GM21381 (cell line): ENCODE data around the gene AGTR2.
"Not testable (repeated sequence)": the region's sequence is repeated elsewhere in the genome, so short reads cannot be mapped to it uniquely, and the experiment has no call there.

Experiments
- ATAC-seq: cut with Tn5 transposase; IDR thresholded peaks from one replicate; pipeline ENCODE4 v1.9.1; 2021; ENCODE audit warnings: mild to moderate bottlenecking, moderate library complexity; ENCODE audit not compliant: unreplicated experiment

AGTR2 gene, protein sequence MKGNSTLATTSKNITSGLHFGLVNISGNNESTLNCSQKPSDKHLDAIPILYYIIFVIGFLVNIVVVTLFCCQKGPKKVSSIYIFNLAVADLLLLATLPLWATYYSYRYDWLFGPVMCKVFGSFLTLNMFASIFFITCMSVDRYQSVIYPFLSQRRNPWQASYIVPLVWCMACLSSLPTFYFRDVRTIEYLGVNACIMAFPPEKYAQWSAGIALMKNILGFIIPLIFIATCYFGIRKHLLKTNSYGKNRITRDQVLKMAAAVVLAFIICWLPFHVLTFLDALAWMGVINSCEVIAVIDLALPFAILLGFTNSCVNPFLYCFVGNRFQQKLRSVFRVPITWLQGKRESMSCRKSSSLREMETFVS

DNA sequence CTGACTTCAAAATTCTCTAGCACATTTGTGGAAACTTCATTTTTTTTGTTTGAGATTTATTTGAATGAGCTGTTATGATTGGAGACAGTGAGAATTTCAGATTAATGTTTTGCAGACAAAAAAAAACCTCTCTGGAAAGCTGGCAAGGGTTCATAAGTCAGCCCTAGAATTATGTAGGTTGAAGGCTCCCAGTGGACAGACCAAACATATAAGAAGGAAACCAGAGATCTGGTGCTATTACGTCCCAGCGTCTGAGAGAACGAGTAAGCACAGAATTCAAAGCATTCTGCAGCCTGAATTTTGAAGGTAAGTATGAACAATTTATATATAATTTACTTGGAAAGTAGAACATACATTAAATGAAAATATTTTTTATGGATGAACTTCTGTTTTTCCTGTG lies at the start of gene AGTR2:
Gene AGTR2, plus strand, starts transcription at position 234 of the 400 bp plus-strand sequence. CDS start 1,537 bp downstream, outside the sequence.
- ATAC-seq, result no peak

DNA sequence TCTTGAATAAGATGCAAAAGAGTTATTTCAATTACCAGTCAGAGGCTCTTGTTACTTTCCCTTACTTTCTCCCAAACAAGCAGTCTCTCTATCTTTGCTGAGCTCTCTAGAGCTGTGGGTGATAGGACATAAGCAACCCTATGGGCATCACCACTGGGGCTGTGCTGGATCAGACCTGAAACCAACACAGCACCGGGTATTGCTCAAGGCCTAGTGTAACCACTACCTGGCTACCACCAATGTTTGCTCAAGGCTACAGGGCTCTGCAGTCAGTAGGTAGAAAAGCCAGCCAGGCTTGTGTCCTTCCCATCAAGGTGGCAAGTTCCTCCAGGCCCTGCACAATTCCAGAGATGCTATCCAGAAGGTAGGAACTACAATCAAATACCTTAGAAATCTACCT lies 35.3 kb upstream of the AGTR2 start:
- no peak for ATAC-seq

DNA sequence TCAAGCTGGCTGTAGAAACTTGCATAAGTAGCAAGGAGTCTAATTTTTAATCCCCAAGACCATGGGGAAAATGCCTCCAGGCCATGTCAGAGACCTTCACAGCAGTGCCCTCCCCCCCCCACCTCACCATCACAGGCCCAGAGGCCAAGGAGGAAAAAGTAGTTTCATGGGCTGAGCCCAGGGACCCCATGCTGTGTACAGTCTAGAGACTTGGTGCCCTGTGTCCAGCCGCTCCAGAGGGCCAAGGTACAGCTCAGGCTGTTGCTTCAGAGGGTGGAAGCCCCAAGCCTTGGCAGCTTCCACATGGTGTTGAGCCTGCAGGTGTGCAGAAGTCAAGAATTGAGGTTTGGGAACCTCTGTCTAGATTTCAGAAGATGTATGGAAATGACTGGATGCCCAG lies 29.3 kb upstream of the AGTR2 start:
- ATAC-seq, result not testable (repeated sequence)

DNA sequence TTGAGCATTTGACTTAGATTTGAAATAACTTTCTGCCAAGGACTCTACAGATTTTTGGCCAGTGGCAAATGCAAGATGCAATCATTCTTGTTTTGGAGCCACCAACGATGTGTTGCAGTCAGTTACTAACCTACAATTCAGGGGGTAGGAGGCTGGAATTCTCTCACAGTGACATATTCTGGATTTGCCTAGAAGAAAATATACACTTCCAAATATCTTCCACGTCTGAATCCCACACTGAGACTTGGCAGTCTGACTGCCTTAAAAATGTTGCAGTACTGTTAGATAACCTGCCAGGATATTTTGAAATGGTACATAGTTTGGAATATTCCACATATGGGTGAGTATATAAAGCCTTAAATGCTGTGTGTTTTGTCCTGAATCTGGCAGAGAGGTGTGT lies 27.6 kb upstream of the AGTR2 start:
- no peak for ATAC-seq

- no peak for ATAC-seq
Measured at GRCh38 chrX:116172976-116173375, 2.4 kb downstream of the AGTR2 start.

DNA sequence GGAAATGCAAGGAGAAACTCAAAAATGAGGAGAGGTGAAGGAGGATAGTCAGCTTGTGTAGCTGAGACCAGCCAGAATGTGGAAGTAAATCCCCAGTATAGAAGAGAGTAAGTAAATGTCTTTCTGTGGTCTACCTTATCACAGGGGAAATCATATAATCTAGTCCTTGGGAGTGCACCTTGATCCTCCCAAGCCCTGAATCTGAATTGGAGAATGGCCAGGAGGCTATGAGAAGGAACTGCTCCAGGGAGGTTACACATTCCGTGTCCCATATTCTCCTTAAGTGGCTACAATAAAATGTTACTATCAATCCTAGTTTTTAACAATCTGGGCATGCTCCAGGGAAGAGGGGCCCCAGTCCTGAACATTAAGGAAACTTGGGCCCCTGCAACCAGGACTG lies 10.8 kb downstream of the AGTR2 start:
- no peak for ATAC-seq

GRCh38 chrX:116185163-116185562 lies 14.6 kb downstream of the AGTR2 start:
- no peak for ATAC-seq

GRCh38 chrX:116194649-116195048 lies 24.1 kb downstream of the AGTR2 start:
- ATAC-seq, result no peak

DNA sequence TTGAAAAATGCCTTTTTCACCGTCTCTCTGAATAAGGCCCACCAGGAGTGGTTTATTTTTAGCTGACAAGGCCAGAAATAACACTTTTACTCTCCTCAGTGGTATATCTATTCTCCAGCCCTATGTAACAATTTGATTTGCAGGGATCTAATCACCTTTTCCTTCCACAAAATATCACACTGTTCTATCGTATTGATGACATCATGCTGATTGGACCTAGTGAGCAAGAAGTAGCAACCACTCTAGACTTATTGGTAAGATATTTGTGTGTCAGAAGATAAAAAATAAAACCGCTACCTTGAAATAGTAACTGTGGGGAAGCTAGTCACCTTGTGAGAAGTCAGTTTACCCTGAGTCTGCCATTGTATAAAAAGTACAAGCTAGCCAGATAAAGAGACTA lies 27.7 kb downstream of the AGTR2 start:
- ATAC-seq, result no peak

DNA sequence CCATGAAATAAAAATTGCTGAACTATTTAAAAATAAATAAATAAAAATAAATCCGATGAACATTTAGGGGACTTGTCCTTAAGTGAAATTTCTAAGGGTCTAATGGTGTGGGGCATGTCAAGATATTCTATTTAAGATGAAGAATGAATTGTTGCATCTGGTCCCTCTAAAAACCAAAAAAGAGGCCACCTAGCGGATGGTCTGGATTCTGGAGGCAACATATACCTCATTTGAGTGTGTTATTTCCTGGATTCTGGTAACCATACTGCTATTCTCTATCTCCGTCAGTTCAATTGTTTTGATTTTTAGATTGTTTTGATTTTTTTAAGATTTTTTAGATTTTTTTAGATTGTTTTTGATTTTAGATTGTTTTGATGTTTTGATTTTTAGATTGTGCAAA lies 28.3 kb downstream of the AGTR2 start:
- ATAC-seq, result no peak

DNA sequence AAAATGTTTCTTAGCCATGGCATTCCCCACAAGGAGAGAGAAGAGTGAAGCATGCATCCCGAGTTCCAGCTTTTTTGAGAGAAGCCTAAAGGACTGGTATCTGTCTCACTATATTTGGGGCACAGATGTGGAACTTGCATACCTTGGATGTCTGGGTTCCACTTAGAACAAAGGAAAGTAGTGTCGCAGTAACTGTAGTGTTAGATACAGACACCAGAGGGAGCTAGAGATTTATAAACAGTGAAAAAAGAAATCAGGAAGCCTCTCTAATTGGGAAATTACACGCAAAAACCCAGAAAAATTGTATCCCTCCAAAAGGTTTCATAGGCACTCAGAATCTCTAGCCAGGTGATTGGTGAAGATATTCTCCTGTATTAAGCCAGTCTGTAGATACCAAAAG lies 34.4 kb downstream of the AGTR2 start:
- no peak for ATAC-seq

DNA sequence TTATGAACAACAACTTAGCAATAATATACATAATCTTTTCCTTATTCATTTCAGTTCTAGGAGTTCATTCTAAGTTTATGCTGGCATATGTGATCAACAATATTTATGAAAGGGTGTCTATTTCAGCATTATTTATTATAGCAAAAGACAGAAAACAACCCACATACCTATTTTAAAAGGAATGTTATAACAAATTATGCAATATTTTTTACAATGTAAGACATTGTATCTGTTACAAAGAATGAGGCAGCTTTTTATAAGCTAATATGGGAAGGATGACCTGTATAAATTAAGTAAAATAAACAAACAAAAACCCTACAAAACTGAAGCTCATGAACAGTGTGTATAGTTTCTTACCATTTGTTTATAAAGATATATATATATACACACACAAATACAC lies 42.7 kb downstream of the AGTR2 start:
- no peak for ATAC-seq

DNA sequence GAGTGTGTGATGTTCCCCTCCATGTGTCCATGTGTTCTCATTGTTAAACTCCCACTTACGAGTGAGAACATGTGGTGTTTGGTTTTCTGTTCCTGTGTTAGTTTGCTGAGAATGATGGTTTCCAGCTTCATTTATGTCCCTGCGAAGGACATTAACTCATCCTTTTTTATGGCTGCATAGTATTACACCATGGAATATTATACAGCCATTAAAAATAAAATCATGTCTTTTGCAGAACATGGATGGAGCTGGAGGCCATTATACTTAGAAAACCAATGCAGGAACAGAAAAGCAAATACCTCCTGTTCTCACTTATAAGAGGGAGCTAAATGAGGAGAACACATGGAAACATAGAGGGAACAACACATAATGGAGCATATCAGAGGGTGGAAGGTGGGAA lies 46.5 kb downstream of the AGTR2 start:
- not testable (repeated sequence) for ATAC-seq
